Measurements from ENCODE around the gene ANKMY1. TPM values are rescaled to one million over a fixed set of nuclear protein-coding genes. Genes with fewer than 3 reads are reported as not detected.

The ANKMY1 gene
- total and polyA plus RNA-seq, 2 experiments from 2014 or later: 5.1 to 10.1 TPM

DNA sequence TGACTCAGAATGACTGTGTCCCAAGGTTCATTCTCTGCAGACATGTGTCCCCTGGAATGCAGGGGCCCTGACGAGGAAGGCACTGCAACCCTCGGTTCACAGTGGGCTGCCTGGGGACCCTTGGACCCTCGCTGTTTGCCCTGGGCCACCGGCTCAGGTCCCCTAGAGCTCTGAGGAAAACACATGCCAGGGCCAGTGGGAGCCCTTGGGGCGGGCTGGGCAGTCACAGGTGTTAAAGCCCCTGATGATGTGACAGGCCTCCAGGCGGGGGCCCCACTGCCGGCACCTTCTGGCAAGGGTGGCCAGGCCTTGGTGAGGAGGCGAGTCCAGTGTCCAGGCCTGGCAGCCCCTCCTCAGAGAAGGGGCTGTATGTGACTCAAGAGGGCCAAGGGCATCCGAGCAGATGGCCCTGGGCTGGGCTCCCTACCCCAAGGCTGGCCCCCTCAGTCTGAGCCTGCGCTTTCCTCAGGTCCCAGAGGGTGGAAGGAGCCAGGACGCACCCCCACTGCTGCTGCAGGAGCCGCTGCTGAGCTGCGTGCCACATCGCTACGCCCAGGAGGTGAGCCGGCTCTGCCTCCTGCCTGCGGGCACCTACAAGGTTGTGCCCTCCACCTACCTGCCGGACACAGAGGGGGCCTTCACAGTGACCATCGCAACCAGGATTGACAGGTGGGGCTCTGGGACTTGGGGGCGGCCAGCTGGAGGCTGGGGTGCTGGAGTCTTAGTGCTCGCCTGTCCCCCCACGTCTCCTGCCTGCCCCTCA, 39.8 kb upstream of the ANKMY1 start:
- H4K20me1 ChIP-seq (ENCODE audit: insufficient read depth): no peaks in the 10 kb centered on the region
- no peaks in the 10 kb centered on the region for H3K9me2 ChIP-seq (ENCODE audit: insufficient read depth)
- no peaks in the 10 kb centered on the region; the same call in 1 of the 2 replicates for H3K36me3 ChIP-seq (ENCODE audit: low read depth)
- no peaks in the 10 kb centered on the region for H3K27me3 ChIP-seq (replicated peaks; ENCODE audit: insufficient read depth)
- no peak overlapping the region for H2AFZ ChIP-seq
- no peaks in the 10 kb centered on the region for H3K4me1 ChIP-seq (ENCODE audit: insufficient read depth)
- H3K79me2 ChIP-seq (ENCODE audit: insufficient read depth): no peaks in the 10 kb centered on the region
- DNase-seq: no peak
- H3K9ac ChIP-seq: no peak overlapping the region
- no peak overlapping the region for H3K4me2 ChIP-seq (ENCODE audit: unreplicated experiment)
- WGBS, 2 experiments (ENCODE audit: low coverage in 1 of 2, low lambda C conversion rate in 2 of 2, missing lambda C conversion rate in 2 of 2): 89 to 91% methylated on average over 21 of the region's 22 CpGs
- no peak overlapping the region for H3K27ac ChIP-seq
- no peaks in the 10 kb centered on the region for H3F3A ChIP-seq (ENCODE audit: insufficient read depth)
- in situ Hi-C loops (cut with MboI): no loop called here
- no peaks in the 10 kb centered on the region for H3K9me3 ChIP-seq (ENCODE audit: low read depth)
- H3K4me3 ChIP-seq: no peak overlapping the region
- TF ChIP-seq EZH2 (IDR thresholded peaks at IDR 0.05; ENCODE audit: insufficient read depth, poor library complexity, severe bottlenecking) (no peak), EZH2phosphoT487 (IDR thresholded peaks at IDR 0.05; ENCODE audit: insufficient read depth, low read depth) (no peak)

DNA sequence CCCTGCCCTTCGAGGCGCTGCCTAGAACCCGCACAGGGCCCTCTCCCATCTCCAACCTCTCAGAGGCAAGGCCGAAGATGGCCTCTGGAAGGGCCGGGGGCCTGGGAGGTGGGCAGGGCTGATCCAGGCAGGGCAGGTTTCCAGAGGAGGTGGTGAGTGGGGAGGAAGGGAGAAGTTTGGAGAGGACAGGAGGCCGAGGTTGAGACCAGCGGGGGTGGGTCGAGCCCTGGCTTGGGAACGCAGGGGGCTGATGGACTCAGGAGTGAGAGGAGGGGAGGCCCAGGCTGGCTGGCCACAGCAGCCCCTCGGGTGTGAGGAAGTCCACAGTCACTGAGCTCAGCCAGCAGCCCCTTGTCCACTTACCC, 39.2 kb upstream of the ANKMY1 start:
- Histone ChIP-seq H3K9me3 (ENCODE audit: low read depth) (no peaks in the 10 kb centered on the region), H3K27ac (no peak overlapping the region), H3K27me3 (replicated peaks; ENCODE audit: insufficient read depth) (no peaks in the 10 kb centered on the region), H3K9me2 (ENCODE audit: insufficient read depth) (no peaks in the 10 kb centered on the region), H3K79me2 (ENCODE audit: insufficient read depth) (no peaks in the 10 kb centered on the region), H4K20me1 (ENCODE audit: insufficient read depth) (no peaks in the 10 kb centered on the region), H2AFZ (no peak overlapping the region), H3K9ac (no peak overlapping the region), H3F3A (ENCODE audit: insufficient read depth) (no peaks in the 10 kb centered on the region), H3K4me2 (ENCODE audit: unreplicated experiment) (no peak overlapping the region), H3K4me1 (ENCODE audit: insufficient read depth) (no peaks in the 10 kb centered on the region), H3K4me3 (no peak overlapping the region), H3K36me3 (ENCODE audit: low read depth) (no peaks in the 10 kb centered on the region; the same call in 1 of the 2 replicates)
- TF ChIP-seq EZH2phosphoT487 (IDR thresholded peaks at IDR 0.05; ENCODE audit: insufficient read depth, low read depth) (no peak), EZH2 (IDR thresholded peaks at IDR 0.05; ENCODE audit: insufficient read depth, poor library complexity, severe bottlenecking) (no peak)
- 95 to 100% methylated on average over 5 to 10 of the region's 10 CpGs for WGBS, 2 experiments (ENCODE audit: low coverage in 1 of 2, low lambda C conversion rate in 2 of 2, missing lambda C conversion rate in 2 of 2)
- DNase-seq: no peak
- in situ Hi-C loops (cut with MboI): no loop called here

GRCh38 chr2:240596491-240596931, 38.7 kb upstream of the ANKMY1 start:
- H3K9ac ChIP-seq: no peak overlapping the region
- no peak overlapping the region for H3K27ac ChIP-seq
- no peaks in the 10 kb centered on the region for H4K20me1 ChIP-seq (ENCODE audit: insufficient read depth)
- no peaks in the 10 kb centered on the region for H3K79me2 ChIP-seq (ENCODE audit: insufficient read depth)
- no peak overlapping the region for H2AFZ ChIP-seq
- no peaks in the 10 kb centered on the region; the same call in 1 of the 2 replicates for H3K36me3 ChIP-seq (ENCODE audit: low read depth)
- DNase-seq: no peak
- H3K27me3 ChIP-seq (replicated peaks; ENCODE audit: insufficient read depth): no peaks in the 10 kb centered on the region
- no peaks in the 10 kb centered on the region for H3F3A ChIP-seq (ENCODE audit: insufficient read depth)
- no peaks in the 10 kb centered on the region for H3K4me1 ChIP-seq (ENCODE audit: insufficient read depth)
- no peak overlapping the region for H3K4me2 ChIP-seq (ENCODE audit: unreplicated experiment)
- 88 to 90% methylated on average over 19 to 23 of the region's 23 CpGs for WGBS, 2 experiments (ENCODE audit: low coverage in 1 of 2, low lambda C conversion rate in 2 of 2, missing lambda C conversion rate in 2 of 2)
- H3K4me3 ChIP-seq: no peak overlapping the region
- H3K9me3 ChIP-seq (ENCODE audit: low read depth): no peaks in the 10 kb centered on the region
- in situ Hi-C loops (cut with MboI): no loop called here
- no peaks in the 10 kb centered on the region for H3K9me2 ChIP-seq (ENCODE audit: insufficient read depth)
- TF ChIP-seq EZH2phosphoT487 (IDR thresholded peaks at IDR 0.05; ENCODE audit: insufficient read depth, low read depth) (no peak), EZH2 (IDR thresholded peaks at IDR 0.05; ENCODE audit: insufficient read depth, poor library complexity, severe bottlenecking) (no peak)

GRCh38 chr2:240596080-240596460, 38.3 kb upstream of the ANKMY1 start:
- Histone ChIP-seq H3K4me1 (ENCODE audit: insufficient read depth) (no peaks in the 10 kb centered on the region), H3K4me3 (no peak overlapping the region), H3K4me2 (ENCODE audit: unreplicated experiment) (no peak overlapping the region), H4K20me1 (ENCODE audit: insufficient read depth) (no peaks in the 10 kb centered on the region), H3K9me3 (ENCODE audit: low read depth) (no peaks in the 10 kb centered on the region), H2AFZ (no peak overlapping the region), H3K36me3 (ENCODE audit: low read depth) (no peaks in the 10 kb centered on the region; the same call in 1 of the 2 replicates), H3K79me2 (ENCODE audit: insufficient read depth) (no peaks in the 10 kb centered on the region), H3K27ac (no peak overlapping the region), H3K27me3 (replicated peaks; ENCODE audit: insufficient read depth) (no peaks in the 10 kb centered on the region), H3K9ac (no peak overlapping the region), H3K9me2 (ENCODE audit: insufficient read depth) (no peaks in the 10 kb centered on the region), H3F3A (ENCODE audit: insufficient read depth) (no peaks in the 10 kb centered on the region)
- no peak for DNase-seq
- in situ Hi-C loops (cut with MboI): no loop called here
- 88 to 89% methylated on average over 17 of the region's 17 CpGs for WGBS, 2 experiments (ENCODE audit: low coverage in 1 of 2, low lambda C conversion rate in 2 of 2, missing lambda C conversion rate in 2 of 2)
- TF ChIP-seq EZH2 (IDR thresholded peaks at IDR 0.05; ENCODE audit: insufficient read depth, poor library complexity, severe bottlenecking) (no peak), EZH2phosphoT487 (IDR thresholded peaks at IDR 0.05; ENCODE audit: insufficient read depth, low read depth) (no peak)
